ENCODE data around the gene CST7.

Gene CST7

GRCh38 chr20:24966317-24967012 lies 17.4 kb downstream of the CST7 start:
- DNase-seq = no peak

- DNase-seq = no peak
Observed at GRCh38 chr20:24968278-24968800, 19.3 kb downstream of the CST7 start.

GRCh38 chr20:24969186-24970029 lies 20.3 kb downstream of the CST7 start:
- DNase-seq = no peak

GRCh38 chr20:24970030-24970553 lies 21.0 kb downstream of the CST7 start:
- DNase-seq = no peak

GRCh38 chr20:24970754-24971153 lies 21.7 kb downstream of the CST7 start:
- DNase-seq = no peak

GRCh38 chr20:24971376-24972101 lies 22.5 kb downstream of the CST7 start:
- DNase-seq = no peak

GRCh38 chr20:24972341-24972740 lies 23.3 kb downstream of the CST7 start:
- DNase-seq = no peak

GRCh38 chr20:24977336-24977735 lies 28.3 kb downstream of the CST7 start:
- DNase-seq = no peak

GRCh38 chr20:24977797-24978196 lies 28.7 kb downstream of the CST7 start:
- no peak for DNase-seq

- no peak for DNase-seq
Observed at GRCh38 chr20:24978513-24978912, 29.4 kb downstream of the CST7 start.

- DNase-seq = no peak
Observed at GRCh38 chr20:24979036-24979960, 30.2 kb downstream of the CST7 start.

GRCh38 chr20:24980291-24981053 lies 31.4 kb downstream of the CST7 start:
- no peak for DNase-seq

- DNase-seq = no peak
Observed at GRCh38 chr20:24981282-24981681, 32.2 kb downstream of the CST7 start.

- no peak for DNase-seq
Observed at GRCh38 chr20:24981790-24982189, 32.7 kb downstream of the CST7 start.

GRCh38 chr20:24983896-24984295 lies 34.8 kb downstream of the CST7 start:
- no peak for DNase-seq

- DNase-seq = no peak
Observed at GRCh38 chr20:24984961-24985640, 36.0 kb downstream of the CST7 start.

- DNase-seq = no peak
Observed at GRCh38 chr20:24985802-24986201, 36.7 kb downstream of the CST7 start.

- no peak for DNase-seq
Observed at GRCh38 chr20:24986436-24987015, 37.5 kb downstream of the CST7 start.

- no peak for DNase-seq
Observed at GRCh38 chr20:24987244-24987643, 38.2 kb downstream of the CST7 start.
